ENCODE results near the gene BCL2L1. TPM values are rescaled to one million over a fixed set of nuclear protein-coding genes. Genes with fewer than 3 reads are reported as not detected.

The BCL2L1 gene
- total RNA-seq, 2 donors from 2014 or later = 86.7 to 134 TPM

- H3K27me3 Mint-ChIP-seq = no peaks in the 10 kb centered on the region
- H3K9me3 Mint-ChIP-seq = no peaks in the 10 kb centered on the region
- peaks cover 76% of the 10 kb centered on the region for H3K4me1 Mint-ChIP-seq
- no peak for ATAC-seq (replicated peaks)
- peak overlapping the region; percentile 27 for H3K4me3 Mint-ChIP-seq
- peaks cover 100% of the 10 kb centered on the region for H3K36me3 Mint-ChIP-seq (ENCODE audit: low read depth)
- peak overlapping the region; percentile 88 for H3K27ac Mint-ChIP-seq
These were observed 40.3 kb downstream of the BCL2L1 start for GRCh38 chr20:31682352-31682751.

- no peaks in the 10 kb centered on the region for H3K9me3 Mint-ChIP-seq
- H3K27me3 Mint-ChIP-seq = no peaks in the 10 kb centered on the region
- H3K27ac Mint-ChIP-seq = peak overlapping the region; percentile 88
- peak overlapping the region; percentile 88 for H3K4me3 Mint-ChIP-seq
- ATAC-seq (replicated peaks) = no peak
- H3K4me1 Mint-ChIP-seq = peaks cover 74% of the 10 kb centered on the region
- peaks cover 100% of the 10 kb centered on the region for H3K36me3 Mint-ChIP-seq (ENCODE audit: low read depth)
These were observed 40.9 kb downstream of the BCL2L1 start for GRCh38 chr20:31681769-31682168.

- no peak for ATAC-seq (replicated peaks)
- Mint-ChIP-seq H3K9me3 (no peaks in the 10 kb centered on the region), H3K4me3 (peak overlapping the region; percentile 88), H3K27me3 (no peaks in the 10 kb centered on the region), H3K27ac (peak overlapping the region; percentile 88), H3K4me1 (peaks cover 75% of the 10 kb centered on the region), H3K36me3 (ENCODE audit: low read depth) (peaks cover 100% of the 10 kb centered on the region)
These were observed 41.4 kb downstream of the BCL2L1 start for GRCh38 chr20:31681128-31681727.

GRCh38 chr20:31680286-31681127 lies 42.2 kb downstream of the BCL2L1 start:
- Mint-ChIP-seq H3K27me3 (no peaks in the 10 kb centered on the region), H3K4me1 (peaks cover 78% of the 10 kb centered on the region), H3K9me3 (no peaks in the 10 kb centered on the region), H3K36me3 (ENCODE audit: low read depth) (peaks cover 100% of the 10 kb centered on the region), H3K4me3 (peak overlapping the region; percentile 88), H3K27ac (peak overlapping the region; percentile 88)
- no peak for ATAC-seq (replicated peaks)

- Mint-ChIP-seq H3K9me3 (no peaks in the 10 kb centered on the region), H3K4me3 (peak overlapping the region; percentile 88), H3K27me3 (no peaks in the 10 kb centered on the region), H3K36me3 (ENCODE audit: low read depth) (peaks cover 100% of the 10 kb centered on the region), H3K4me1 (peaks cover 82% of the 10 kb centered on the region), H3K27ac (peak overlapping the region; percentile 88)
- ATAC-seq (replicated peaks) = no peak
These were observed 43.0 kb downstream of the BCL2L1 start for GRCh38 chr20:31679357-31680285.

- Mint-ChIP-seq H3K27ac (peak overlapping the region; percentile 88), H3K27me3 (no peaks in the 10 kb centered on the region), H3K36me3 (ENCODE audit: low read depth) (peaks cover 100% of the 10 kb centered on the region), H3K9me3 (no peaks in the 10 kb centered on the region), H3K4me3 (peak overlapping the region; percentile 88), H3K4me1 (peaks cover 82% of the 10 kb centered on the region)
- ATAC-seq (replicated peaks) = no peak
These were observed 44.0 kb downstream of the BCL2L1 start for GRCh38 chr20:31678389-31679356.

GRCh38 chr20:31677553-31678260 lies 45.0 kb downstream of the BCL2L1 start:
- Mint-ChIP-seq H3K27me3 (no peaks in the 10 kb centered on the region), H3K4me1 (peaks cover 79% of the 10 kb centered on the region), H3K36me3 (ENCODE audit: low read depth) (peaks cover 100% of the 10 kb centered on the region), H3K27ac (peak overlapping the region; percentile 88), H3K9me3 (no peaks in the 10 kb centered on the region), H3K4me3 (peak overlapping the region; percentile 88)
- no peak for ATAC-seq (replicated peaks)

- Mint-ChIP-seq H3K27ac (peak overlapping the region; percentile 88), H3K36me3 (ENCODE audit: low read depth) (peaks cover 100% of the 10 kb centered on the region), H3K4me3 (peak overlapping the region; percentile 88), H3K9me3 (no peaks in the 10 kb centered on the region), H3K27me3 (no peaks in the 10 kb centered on the region), H3K4me1 (peaks cover 73% of the 10 kb centered on the region)
- ATAC-seq (replicated peaks) = no peak
These were observed 46.1 kb downstream of the BCL2L1 start for GRCh38 chr20:31676609-31676989.

- H3K36me3 Mint-ChIP-seq (ENCODE audit: low read depth) = peaks cover 100% of the 10 kb centered on the region
- H3K27me3 Mint-ChIP-seq = no peaks in the 10 kb centered on the region
- H3K4me1 Mint-ChIP-seq = peaks cover 70% of the 10 kb centered on the region
- H3K9me3 Mint-ChIP-seq = no peaks in the 10 kb centered on the region
- H3K27ac Mint-ChIP-seq = peak overlapping the region; percentile 88
- peak; percentile 75 for ATAC-seq (replicated peaks)
- peak overlapping the region; percentile 88 for H3K4me3 Mint-ChIP-seq
These were observed 46.6 kb downstream of the BCL2L1 start for GRCh38 chr20:31675828-31676608.

GRCh38 chr20:31674895-31675827 lies 47.5 kb downstream of the BCL2L1 start:
- ATAC-seq (replicated peaks) = peak; percentile 82
- peaks cover 100% of the 10 kb centered on the region for H3K36me3 Mint-ChIP-seq (ENCODE audit: low read depth)
- H3K4me1 Mint-ChIP-seq = peaks cover 62% of the 10 kb centered on the region
- H3K27me3 Mint-ChIP-seq = no peaks in the 10 kb centered on the region
- peak overlapping the region; percentile 88 for H3K27ac Mint-ChIP-seq
- H3K4me3 Mint-ChIP-seq = peak overlapping the region; percentile 88
- H3K9me3 Mint-ChIP-seq = no peaks in the 10 kb centered on the region

GRCh38 chr20:31673943-31674463 lies 48.7 kb downstream of the BCL2L1 start:
- peak overlapping the region; percentile 88 for H3K4me3 Mint-ChIP-seq
- H3K4me1 Mint-ChIP-seq = peaks cover 62% of the 10 kb centered on the region
- H3K36me3 Mint-ChIP-seq (ENCODE audit: low read depth) = peaks cover 100% of the 10 kb centered on the region
- no peak for ATAC-seq (replicated peaks)
- no peaks in the 10 kb centered on the region for H3K9me3 Mint-ChIP-seq
- H3K27me3 Mint-ChIP-seq = no peaks in the 10 kb centered on the region
- peak overlapping the region; percentile 88 for H3K27ac Mint-ChIP-seq

All from activated T-helper 17 cell treated with anti-CD3 and anti-CD28 coated beads, Interleukin-2, amount 50 U/mL, for 72 hours (primary cell).